A673 (cell line): ENCODE results near the gene LARP4. TPM values are rescaled to one million over a fixed set of nuclear protein-coding genes. Genes with fewer than 3 reads are reported as not detected.
"Not testable (repeated sequence)": the region's sequence is repeated elsewhere in the genome, so short reads cannot be mapped to it uniquely, and the experiment has no call there.

Source experiments
- BruUV-seq: library from RNA; stranded (reverse); fragments of 400-500 nt; replicated peaks from 2 replicates; lab custom pipeline; 2021; lab: Mats Ljungman, UMichigan
- CTCF ChIA-PET: fragments of 300-600 bp; sonication (Branson Sonifier 250); formaldehyde crosslinking; loops from one replicate; lab custom pipeline; 2022; ENCODE audit warnings: antibody characterized with exemption; lab: Charles Lee
- POLR2A ChIA-PET: fragments of 300-600 bp; sonication (Branson Sonifier 250); formaldehyde crosslinking; loops from one replicate; lab custom pipeline; 2022; ENCODE audit warnings: antibody characterized with exemption; ENCODE audit not compliant: low non-redundant PET; lab: Charles Lee
- DNase-seq: peaks from one replicate; pipeline ENCODE4 v3.0.0-alpha.2; 2015; ENCODE audit warnings: low spot score
- H3K27ac ChIP-seq: fragments of 200-600 bp; sonication (generic); 2 replicates; pipeline ENCODE4 v1.5.1; 2016; ENCODE audit warnings: mixed run types, low read depth, mild to moderate bottlenecking, mixed read lengths, antibody characterized with exemption, low read length; ENCODE audit not compliant: poor library complexity, severe bottlenecking
- H3K27me3 ChIP-seq: fragments of 200-600 bp; sonication (generic); replicated peaks from 2 replicates; pipeline ENCODE4 v1.6.1; 2017; ENCODE audit warnings: mixed run types, low read depth, mild to moderate bottlenecking, mixed read lengths, antibody characterized with exemption, low read length; ENCODE audit not compliant: insufficient read depth, poor library complexity
- H3K36me3 ChIP-seq: fragments of 200-600 bp; sonication (generic); 2 replicates; pipeline ENCODE4 v1.6.1; 2016; ENCODE audit warnings: mixed run types, mild to moderate bottlenecking, mixed read lengths, antibody characterized with exemption, low read length; ENCODE audit not compliant: insufficient read depth, poor library complexity, severe bottlenecking
- H3K4me1 ChIP-seq: fragments of 200-600 bp; sonication (generic); 2 replicates; pipeline ENCODE4 v1.6.1; 2017; ENCODE audit warnings: mixed run types, mild to moderate bottlenecking, mixed read lengths, antibody characterized with exemption, low read length; ENCODE audit not compliant: insufficient read depth, poor library complexity, severe bottlenecking
- H3K4me3 ChIP-seq: fragments of 200-600 bp; sonication (generic); 2 replicates; pipeline ENCODE4 v1.5.1; 2016; ENCODE audit warnings: low read depth, mixed run types, mild to moderate bottlenecking, mixed read lengths, low read length; ENCODE audit not compliant: poor library complexity, severe bottlenecking
- H3K9me3 ChIP-seq: fragments of 200-600 bp; sonication (generic); 2 replicates; pipeline ENCODE4 v1.6.1; 2016; ENCODE audit warnings: mixed run types, low read depth, mild to moderate bottlenecking, mixed read lengths, antibody characterized with exemption, low read length; ENCODE audit not compliant: poor library complexity, severe bottlenecking
- CTCF ChIP-seq: fragments of 300-800, 200-600 bp; sonication (generic); conservative IDR thresholded peaks from 2 replicates; pipeline ENCODE4 v1.5.1; 2017; ENCODE audit warnings: low read depth, mild to moderate bottlenecking, antibody characterized with exemption, low read length, moderate library complexity, mixed read lengths
- EZH2 ChIP-seq: fragments of 200-600 bp; sonication (generic); IDR thresholded peaks from 2 replicates; pipeline ENCODE4 v1.6.1; 2017; ENCODE audit warnings: borderline replicate concordance, low read depth, mild to moderate bottlenecking, mixed read lengths, antibody characterized with exemption, low read length; ENCODE audit not compliant: poor library complexity, severe bottlenecking
- intact Hi-C: fragments of 100-400 bp; cut with micrococcal nuclease; formaldehyde crosslinking; loops from one replicate; pipeline ENCODE4 v1.10.0; 2022; ENCODE audit not compliant: unreplicated experiment
- total RNA-seq: library from RNA; stranded (reverse); gene quantifications from 2 replicates; pipeline ENCODE4 v1.2.3, GENCODE V29; 2021

LARP4 gene
- total RNA-seq, 1 experiment from 2014 or later, result 91.0 TPM

GRCh38 chr12:50415899-50416479 is 15.3 kb downstream of the LARP4 start:
- intact Hi-C loops, result no loop called here
- Histone ChIP-seq H3K36me3 (no peaks in the 10 kb centered on the region), H3K27ac (no peak overlapping the region), H3K27me3 (no peaks in the 10 kb centered on the region), H3K4me3 (no peak overlapping the region), H3K9me3 (no peaks in the 10 kb centered on the region), H3K4me1 (peaks cover 4% of the 10 kb centered on the region)
- CTCF ChIA-PET, result no interaction called here
- POLR2A ChIA-PET, result interaction anchor here (0.6 kb wide), 1 partner anchor 172 kb away, joined by 3 read pairs; no protein-coding TSS in a partner anchor
- TF ChIP-seq EZH2 (no peak), CTCF (no peak)
- no TSS peak for BruUV-seq
- DNase-seq, result no peak

- H3K4me3 ChIP-seq, result no peak overlapping the region
- H3K27me3 ChIP-seq, result no peaks in the 10 kb centered on the region
- intact Hi-C loops, result no loop called here
- DNase-seq, result no peak
- H3K36me3 ChIP-seq, result no peaks in the 10 kb centered on the region
- peaks cover 4% of the 10 kb centered on the region for H3K4me1 ChIP-seq
- CTCF ChIA-PET, result no interaction called here
- TF ChIP-seq CTCF (no peak), EZH2 (no peak)
- H3K27ac ChIP-seq, result peak overlapping the region; percentile 32
- POLR2A ChIA-PET, result no interaction called here
- H3K9me3 ChIP-seq, result no peaks in the 10 kb centered on the region
- no TSS peak for BruUV-seq
These were observed 18.6 kb downstream of the LARP4 start for GRCh38 chr12:50419112-50419909.

- H3K27me3 ChIP-seq, H3K36me3 ChIP-seq, H3K4me3 ChIP-seq, H3K27ac ChIP-seq, DNase-seq, CTCF ChIA-PET, H3K9me3 ChIP-seq, intact Hi-C loops, BruUV-seq, POLR2A ChIA-PET: not testable (repeated sequence)
- peaks cover 17% of the 10 kb centered on the region for H3K4me1 ChIP-seq
These were observed 22.2 kb downstream of the LARP4 start for GRCh38 chr12:50422855-50423254.

GRCh38 chr12:50423342-50423741 is 22.7 kb downstream of the LARP4 start:
- intact Hi-C loops, DNase-seq, H3K9me3 ChIP-seq, BruUV-seq, H3K27ac ChIP-seq, H3K4me3 ChIP-seq, H3K27me3 ChIP-seq, H3K36me3 ChIP-seq, CTCF ChIA-PET, POLR2A ChIA-PET: not testable (repeated sequence)
- H3K4me1 ChIP-seq, result peaks cover 15% of the 10 kb centered on the region
